GM10266 (cell line): ENCODE results near the gene TECTA.

ENCODE experiments used
- DNase-seq: peaks from one replicate; pipeline ENCODE4 v3.0.0; 2012; ENCODE audit errors: extremely low spot score
- TF ChIP-seq, protein P1 (sequence below): IDR thresholded peaks from 2 replicates; pipeline ENCODE4 v1.5.1; 2012; ENCODE audit warnings: mild to moderate bottlenecking, low read depth; ENCODE audit not compliant: control insufficient read depth, insufficient read depth; ENCODE audit errors: missing control alignments

Gene TECTA

GRCh38 chr11:121059605-121060004 is 41.4 kb upstream of the TECTA start:
- TF ChIP-seq, protein P1, sequence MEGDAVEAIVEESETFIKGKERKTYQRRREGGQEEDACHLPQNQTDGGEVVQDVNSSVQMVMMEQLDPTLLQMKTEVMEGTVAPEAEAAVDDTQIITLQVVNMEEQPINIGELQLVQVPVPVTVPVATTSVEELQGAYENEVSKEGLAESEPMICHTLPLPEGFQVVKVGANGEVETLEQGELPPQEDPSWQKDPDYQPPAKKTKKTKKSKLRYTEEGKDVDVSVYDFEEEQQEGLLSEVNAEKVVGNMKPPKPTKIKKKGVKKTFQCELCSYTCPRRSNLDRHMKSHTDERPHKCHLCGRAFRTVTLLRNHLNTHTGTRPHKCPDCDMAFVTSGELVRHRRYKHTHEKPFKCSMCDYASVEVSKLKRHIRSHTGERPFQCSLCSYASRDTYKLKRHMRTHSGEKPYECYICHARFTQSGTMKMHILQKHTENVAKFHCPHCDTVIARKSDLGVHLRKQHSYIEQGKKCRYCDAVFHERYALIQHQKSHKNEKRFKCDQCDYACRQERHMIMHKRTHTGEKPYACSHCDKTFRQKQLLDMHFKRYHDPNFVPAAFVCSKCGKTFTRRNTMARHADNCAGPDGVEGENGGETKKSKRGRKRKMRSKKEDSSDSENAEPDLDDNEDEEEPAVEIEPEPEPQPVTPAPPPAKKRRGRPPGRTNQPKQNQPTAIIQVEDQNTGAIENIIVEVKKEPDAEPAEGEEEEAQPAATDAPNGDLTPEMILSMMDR = no peak
- peak; percentile 44 for DNase-seq

GRCh38 chr11:121063728-121064127 is 37.3 kb upstream of the TECTA start:
- TF ChIP-seq, protein P1 = no peak
- DNase-seq = no peak

DNA sequence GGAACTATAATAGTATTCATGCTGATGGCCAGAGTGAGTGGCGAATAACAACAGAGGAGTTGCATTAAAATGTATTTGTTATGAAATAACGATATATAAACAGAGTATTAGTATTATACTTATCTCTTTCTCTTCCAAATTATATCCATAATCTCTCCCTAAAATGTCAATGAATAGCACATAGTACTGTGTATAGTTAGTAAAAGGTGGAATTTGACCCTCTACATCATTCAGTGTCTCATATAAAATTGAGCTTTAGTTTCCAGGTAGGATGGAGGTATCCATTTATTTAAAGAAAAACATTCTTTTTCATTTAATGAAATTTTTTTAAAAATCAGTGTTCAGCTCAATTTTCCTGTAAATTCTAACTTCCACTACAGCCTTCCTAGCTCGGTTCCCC is 34.4 kb upstream of the TECTA start:
- TF ChIP-seq, protein P1 = no peak

GRCh38 chr11:121067026-121067425 is 34.0 kb upstream of the TECTA start:
- TF ChIP-seq, protein P1 = no peak
- DNase-seq = no peak

More for the DNA sequence above, 34.4 kb upstream of the TECTA start:
- no peak for DNase-seq

- no peak for DNase-seq
- TF ChIP-seq, protein P1 = no peak
Measured at GRCh38 chr11:121067453-121067852, 33.6 kb upstream of the TECTA start.

DNA sequence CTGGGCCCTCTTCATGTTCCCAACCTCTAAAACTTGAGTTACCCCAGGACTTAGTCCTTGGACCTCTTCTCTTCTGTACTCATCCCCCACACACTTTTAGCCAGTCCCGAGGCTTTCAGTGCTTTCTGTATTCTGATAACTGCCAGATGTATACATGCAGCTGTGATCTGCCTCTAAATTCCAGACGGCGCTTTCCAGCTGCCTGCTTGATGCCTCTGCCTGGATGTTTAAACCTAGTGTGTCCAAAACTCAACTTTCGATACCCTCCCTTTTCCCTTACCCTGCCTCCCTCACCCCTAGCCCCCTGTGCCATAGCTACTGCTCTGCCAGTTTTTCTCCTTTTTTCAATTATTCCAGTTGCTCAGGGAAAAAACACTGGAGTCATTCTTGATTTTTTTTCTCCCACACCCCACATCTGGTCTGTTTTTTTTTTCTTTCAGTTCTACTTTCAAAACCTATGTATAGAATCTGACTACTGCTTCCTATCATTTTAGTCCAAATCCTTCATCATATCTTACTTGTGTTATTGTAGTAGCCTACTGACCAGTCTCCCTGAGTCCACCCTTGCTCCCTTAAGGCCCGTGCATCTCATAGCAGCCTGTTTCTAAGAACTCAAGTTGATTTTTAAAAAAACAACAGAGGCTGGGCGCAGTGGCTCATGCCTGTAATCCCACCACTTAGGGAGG is 32.9 kb upstream of the TECTA start:
- TF ChIP-seq, protein P1 = no peak
- peak; percentile 9 for DNase-seq

DNA sequence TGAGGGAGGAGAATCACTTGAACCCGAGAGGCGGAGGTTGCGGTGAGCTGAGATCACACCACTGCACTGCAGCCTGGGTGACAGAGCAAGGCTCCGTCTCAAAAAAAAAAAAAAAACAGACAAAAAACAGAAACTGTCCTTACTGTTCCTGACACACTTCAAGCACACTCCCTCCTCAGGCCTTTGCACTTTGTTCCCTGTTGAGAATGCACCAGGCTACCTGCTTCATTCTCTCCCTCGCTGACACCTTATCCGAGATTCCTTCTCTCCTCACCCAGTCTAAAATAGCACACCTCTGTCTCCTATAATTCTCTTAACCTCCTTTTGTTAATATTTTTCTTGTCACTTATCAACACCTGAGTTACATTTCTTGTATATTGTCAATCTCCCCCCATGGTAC is 32.3 kb upstream of the TECTA start:
- DNase-seq = no peak
- TF ChIP-seq, protein P1 = no peak
